ENCODE measurements around the gene ANKRD66. TPM values are rescaled to one million over a fixed set of nuclear protein-coding genes. Genes with fewer than 3 reads are reported as not detected.

The ANKRD66 gene
- total and polyA plus RNA-seq, 2 donors (not counting 3 experiments of a cell fraction or from before 2014, with no cell fraction given) = not detected

- POLR2A ChIA-PET = no interaction called here
These were observed 35.0 kb downstream of the ANKRD66 start for GRCh38 chr6:46781478-46782378.

More at GRCh38 chr6:46781478-46782378, 35.0 kb downstream of the ANKRD66 start:
- no peak overlapping the region for H3K4me2 ChIP-seq (ENCODE audit: insufficient read depth, low read length)
- dilution Hi-C loops (cut with MboI; ENCODE audit: extremely low pct_ligation_motif_present, low sequenced_read_pairs) (no loop called here), intact Hi-C loops (cut with micrococcal nuclease) (loop anchor here (1.0 to 2.0 kb wide), 8 partner anchors 68 to 850 kb away; no protein-coding TSS in a partner anchor)
- no peak overlapping the region for H2AFZ ChIP-seq (ENCODE audit: low read depth, low read length)
- BruUV-seq (replicated peaks) = no TSS peak
- no peaks in the 10 kb centered on the region for H3K79me2 ChIP-seq (ENCODE audit: control insufficient read depth, insufficient read depth, low read length)
- H3K9me3 ChIP-seq (replicated peaks; ENCODE audit: control insufficient read depth, insufficient read depth, low read length) = no peaks in the 10 kb centered on the region
- no peak overlapping the region for H3K27ac ChIP-seq (ENCODE audit: insufficient read depth, low read depth, low read length)
- no peaks in the 10 kb centered on the region for H3K9me1 ChIP-seq (replicated peaks; ENCODE audit: control insufficient read depth, extremely low read depth, insufficient read depth, low read length)
- no peaks in the 10 kb centered on the region for H3K36me3 ChIP-seq (ENCODE audit: control insufficient read depth in 2 of 2, extremely low read depth in 1 of 2, insufficient read depth in 2 of 2, low read length in 2 of 2)
- CTCF ChIA-PET = no interaction called here
- no peaks in the 10 kb centered on the region for H4K20me1 ChIP-seq (replicated peaks; ENCODE audit: control insufficient read depth, extremely low read depth, insufficient read depth, low read length)
- no peak overlapping the region for H3K4me3 ChIP-seq (replicated peaks in 1 of 3; ENCODE audit: insufficient read depth in 1 of 3, low read depth in 1 of 3, low read length in 3 of 3)
- DNase-seq (ENCODE audit: low read depth, low spot score) (peak; percentile 63), FAIRE-seq (peak; percentile 81)
- H3K9ac ChIP-seq (replicated peaks; ENCODE audit: extremely low read depth, insufficient read depth, low read length) = no peak overlapping the region
- no peak for TF ChIP-seq GATA2 (IDR thresholded peaks at IDR 0.05; ENCODE audit: insufficient read depth, insufficient read length, low read depth, low read length)
- TF ChIP-seq CTCF (IDR thresholded peaks at IDR 0.05; ENCODE audit: extremely low read depth in 1 of 2, insufficient read depth in 1 of 2, low read depth in 1 of 2, low read length in 2 of 2) = peak; percentile 50 to 60
- H3K27me3 ChIP-seq (ENCODE audit: control insufficient read depth in 2 of 2, insufficient read depth in 2 of 2, low read length in 2 of 2) = peaks cover 0 to 4% of the 10 kb centered on the region in 2 experiments
- no peaks in the 10 kb centered on the region for H3K4me1 ChIP-seq (ENCODE audit: control insufficient read depth, extremely low read depth, insufficient read depth, low read length)
